ENCODE results near the gene ACOT12. TPM values are rescaled to one million over a fixed set of nuclear protein-coding genes. Genes with fewer than 3 reads are reported as not detected.

ACOT12 gene
- not detected in 2 replicates for total RNA-seq

GRCh38 chr5:81393783-81394718, at the start of gene ACOT12:
ACOT12 (minus strand) TSS chr5:81394134; CDS start chr5:81394114, 20 bp downstream.

GRCh38 chr5:81301271-81302015, 92.5 kb downstream of the ACOT12 start, which contains the start of gene ZCCHC9:
ZCCHC9 (plus strand) TSS chr5:81301587; CDS start chr5:81304758, 3,171 bp downstream.

Other genes with a start within 250 kb of the ACOT12 start
- gene CKMT2, start 160.8 kb downstream of the ACOT12 start, total RNA-seq, result 0.39 TPM in 1 of 2 replicates, not detected in the other
- gene ZCCHC9, start 92.5 kb downstream of the ACOT12 start, total RNA-seq, result 35.8 and 38.4 TPM in 2 replicates

All from articular chondrocyte of knee joint (primary cell).